Fibroblast of pulmonary artery (primary cell): ENCODE measurements around the gene OTOF.
A peak's percentile ranks its signal among the peaks of the same experiment; 100 is the strongest.

ENCODE experiments used
- DNase-seq: peaks from one replicate; pipeline ENCODE4 v3.0.0-alpha.2; 2010; ENCODE audit warnings: low read depth
- H3K4me3 ChIP-seq: replicated peaks from 2 replicates; pipeline ENCODE4 v1.5.1; 2011; ENCODE audit warnings: low read depth, mild to moderate bottlenecking, control low read depth, low read length, moderate library complexity
- CTCF ChIP-seq: IDR thresholded peaks from 2 replicates; pipeline ENCODE4 v1.5.1; 2011; ENCODE audit warnings: mild to moderate bottlenecking, control low read depth, low read length, inconsistent platforms; ENCODE audit errors: missing control alignments

OTOF gene

GRCh38 chr2:26521054-26521912 is 43.4 kb upstream of the OTOF start:
- TF ChIP-seq CTCF, result peak; percentile 29
- DNase-seq, result peak; percentile 11
- H3K4me3 ChIP-seq, result no peak overlapping the region

GRCh38 chr2:26520148-26520449 is 42.2 kb upstream of the OTOF start:
- no peak overlapping the region for H3K4me3 ChIP-seq
- DNase-seq, result no peak
- TF ChIP-seq CTCF, result no peak

DNA sequence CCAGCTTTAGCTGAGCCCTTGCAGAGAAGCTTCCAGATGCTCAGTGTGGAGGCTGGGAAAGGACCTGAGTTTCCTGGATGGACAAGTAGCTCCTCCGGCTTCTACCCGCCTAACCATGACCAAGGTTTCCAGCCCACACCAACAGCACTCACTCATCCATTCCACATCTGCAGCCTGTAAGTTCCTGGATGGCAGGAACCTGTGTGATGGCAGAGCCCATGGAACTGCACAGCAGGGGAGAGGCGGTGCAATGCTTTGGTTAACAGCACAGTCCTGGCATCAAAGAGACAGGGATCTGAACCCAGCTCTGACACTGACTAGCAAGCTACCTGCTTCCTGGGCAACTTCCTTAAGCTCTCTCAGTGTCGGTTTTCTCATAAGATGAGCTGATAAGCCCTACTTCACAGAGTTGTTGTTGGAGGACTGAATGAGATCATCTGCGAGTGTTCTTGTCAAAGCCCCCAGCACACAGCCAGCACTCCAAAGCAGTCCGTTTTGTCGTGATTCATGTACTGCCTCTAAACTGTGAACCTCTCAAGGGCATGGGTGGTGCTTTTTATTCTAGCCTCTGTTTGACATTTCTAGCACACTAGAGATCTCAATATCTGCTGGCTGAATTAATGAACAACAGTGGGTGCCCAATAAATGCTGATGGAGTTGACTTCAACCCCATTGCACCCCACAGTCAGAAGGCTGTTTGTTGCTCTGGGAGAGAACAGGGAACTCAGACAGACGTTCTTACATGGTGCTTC is 41.6 kb upstream of the OTOF start:
- DNase-seq, result no peak
- no peak for TF ChIP-seq CTCF
- H3K4me3 ChIP-seq, result no peak overlapping the region

DNA sequence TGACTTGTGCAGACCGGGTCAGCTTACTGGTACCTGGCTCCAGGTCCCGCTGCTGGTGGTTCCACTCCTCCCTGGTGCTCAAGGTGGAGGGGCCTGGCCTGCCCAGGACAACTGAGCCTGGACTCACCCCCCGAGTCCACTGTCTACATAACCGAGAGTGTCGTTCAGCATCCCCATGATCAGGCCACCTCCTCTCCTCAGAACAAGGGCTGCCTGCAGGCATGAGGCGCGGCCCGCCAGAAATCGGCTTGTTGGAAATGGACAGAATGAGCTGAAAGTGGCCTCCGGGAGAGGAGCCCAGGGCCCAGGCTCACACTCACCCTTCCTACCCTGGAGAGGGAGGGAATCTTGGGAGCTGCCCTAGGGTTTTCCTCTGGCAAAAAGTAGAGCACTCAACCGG is 38.9 kb upstream of the OTOF start:
- TF ChIP-seq CTCF, result no peak
- no peak for DNase-seq

DNA sequence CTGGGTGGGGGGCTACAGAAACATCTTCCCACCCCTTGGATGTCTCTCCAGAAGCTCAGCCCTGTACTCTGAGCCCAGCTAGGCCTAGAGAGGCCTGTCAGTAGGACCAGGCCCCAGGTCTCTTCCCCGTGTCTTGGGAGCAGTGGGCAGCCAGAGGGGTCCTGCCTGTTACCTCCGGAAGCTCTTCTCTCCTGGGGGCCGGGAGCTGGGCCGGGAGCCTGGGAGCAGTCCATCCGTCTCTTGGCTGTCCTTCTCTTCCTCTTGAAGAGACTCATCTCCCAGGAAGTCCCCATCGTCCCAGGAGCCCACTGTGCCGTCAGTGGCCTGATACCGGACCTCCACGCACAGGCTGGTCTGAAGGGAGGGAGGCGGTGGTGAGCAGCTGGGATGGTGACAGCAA is 38.3 kb upstream of the OTOF start:
- H3K4me3 ChIP-seq, result no peak overlapping the region
- no peak for TF ChIP-seq CTCF
- DNase-seq, result no peak

More for the DNA sequence above, 38.9 kb upstream of the OTOF start:
- H3K4me3 ChIP-seq, result no peak overlapping the region

GRCh38 chr2:26515771-26516170 is 37.8 kb upstream of the OTOF start:
- TF ChIP-seq CTCF, result no peak
- DNase-seq, result no peak

More at GRCh38 chr2:26515771-26516170, 37.8 kb upstream of the OTOF start:
- no peak overlapping the region for H3K4me3 ChIP-seq
